Muscle layer of duodenum (tissue), 2 donors: ENCODE data around the gene MGARP.
"Not testable (repeated sequence)": the region's sequence is repeated elsewhere in the genome, so short reads cannot be mapped to it uniquely, and the experiment has no call there.

Experiments used
- H3K27ac ChIP-seq: one replicate; pipeline ENCODE4 v1.7.0; 2013; ENCODE audit warnings: mild to moderate bottlenecking, low read length
- H3K27me3 ChIP-seq: one replicate; pipeline ENCODE4 v1.7.0; 2013; ENCODE audit warnings: low read depth, mild to moderate bottlenecking, control low read depth, low read length
- H3K36me3 ChIP-seq, 2 donors: one replicate each; pipeline ENCODE4 v1.7.0; 2013; ENCODE audit warnings: low read length in 2 of 2, control low read depth in 1 of 2, mild to moderate bottlenecking in 1 of 2; ENCODE audit not compliant: insufficient read depth in 2 of 2, control insufficient read depth in 1 of 2
- H3K4me1 ChIP-seq, 2 donors: one replicate each; pipeline ENCODE4 v1.7.0; 2013; ENCODE audit warnings: low read length in 2 of 2, mild to moderate bottlenecking in 2 of 2, control low read depth in 1 of 2, moderate library complexity in 1 of 2; ENCODE audit not compliant: insufficient read depth in 2 of 2, control insufficient read depth in 1 of 2
- H3K4me3 ChIP-seq, 2 donors: one replicate each; pipeline ENCODE4 v1.7.0; 2013; ENCODE audit warnings: low read length in 2 of 2, low read depth in 1 of 2, mild to moderate bottlenecking in 1 of 2
- H3K9me3 ChIP-seq, 2 donors: one replicate each; pipeline ENCODE4 v1.7.0; 2013; ENCODE audit warnings: low read length in 2 of 2, control low read depth in 1 of 2, mild to moderate bottlenecking in 1 of 2; ENCODE audit not compliant: control insufficient read depth in 1 of 2
- donor health status: healthy.

The MGARP gene

DNA sequence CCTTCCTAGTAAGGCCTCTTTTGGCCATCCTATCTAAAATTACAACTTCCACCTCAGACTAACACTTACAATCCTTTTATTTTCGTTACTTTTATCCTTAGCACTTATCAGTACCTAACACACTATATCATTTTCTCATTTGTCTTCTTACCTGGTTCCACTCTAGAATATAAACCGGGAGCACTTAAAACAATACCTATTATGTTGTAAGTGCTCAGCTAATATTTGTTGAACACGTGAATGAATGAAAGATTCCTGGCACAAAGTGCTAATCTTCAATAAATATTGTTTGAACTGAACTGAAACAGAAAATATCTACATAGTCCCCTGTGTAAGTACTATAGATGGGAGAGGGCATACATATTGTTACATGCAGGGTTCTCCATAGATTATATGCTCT is 14.4 kb downstream of the MGARP start:
- no peaks in the 10 kb centered on the region for H3K36me3 ChIP-seq

DNA sequence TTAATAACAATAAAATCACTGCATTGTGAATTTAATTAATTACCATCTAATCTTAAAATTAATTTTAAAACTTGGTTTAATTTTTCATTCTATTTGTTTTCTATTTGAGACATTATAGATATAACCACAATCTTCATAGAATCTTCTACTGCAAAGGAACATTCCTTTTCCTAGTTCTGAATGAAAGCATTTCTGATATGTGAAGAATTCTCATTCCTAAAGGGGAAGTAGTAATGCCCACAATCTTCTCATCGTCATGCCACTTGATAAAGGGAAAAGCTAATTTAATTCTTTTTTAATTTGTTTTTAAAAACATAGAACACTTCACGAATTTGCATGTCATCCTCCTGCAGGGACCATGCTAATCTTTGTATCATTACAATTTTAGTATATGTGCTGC is 23.7 kb downstream of the MGARP start:
- Histone ChIP-seq H3K27ac (no peak overlapping the region), H3K27me3 (no peaks in the 10 kb centered on the region), H3K36me3 (no peaks in the 10 kb centered on the region), H3K4me3 (no peak overlapping the region), H3K4me1 (no peaks in the 10 kb centered on the region), H3K9me3 (no peaks in the 10 kb centered on the region)

More for the DNA sequence above, 14.4 kb downstream of the MGARP start:
- Histone ChIP-seq H3K4me3 (no peak overlapping the region), H3K27ac (no peak overlapping the region), H3K27me3 (no peaks in the 10 kb centered on the region), H3K9me3 (no peaks in the 10 kb centered on the region), H3K4me1 (no peaks in the 10 kb centered on the region)

GRCh38 chr4:139255581-139255980 is 24.4 kb downstream of the MGARP start:
- H3K27ac ChIP-seq, H3K36me3 ChIP-seq, H3K9me3 ChIP-seq, H3K4me3 ChIP-seq, H3K4me1 ChIP-seq, H3K27me3 ChIP-seq: not testable (repeated sequence)

DNA sequence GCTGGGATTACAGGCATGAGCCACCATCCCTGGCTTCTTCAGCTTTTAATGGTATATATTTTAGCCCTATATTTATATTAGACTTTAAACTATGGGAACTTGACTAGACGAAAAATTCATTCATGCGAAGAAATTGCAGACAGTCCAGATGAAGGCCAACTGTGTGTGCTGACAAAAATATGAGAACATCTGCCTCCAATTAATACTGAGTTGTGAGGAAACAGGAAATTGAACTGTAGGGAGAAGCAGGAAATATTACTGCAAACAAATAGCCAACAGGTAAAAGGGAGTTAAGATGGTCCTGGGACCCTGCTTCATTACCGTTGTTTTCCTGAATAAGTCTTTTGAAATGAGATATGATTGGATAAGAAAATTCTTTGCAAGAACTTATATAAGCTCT is 26.3 kb downstream of the MGARP start:
- Histone ChIP-seq H3K9me3 (no peaks in the 10 kb centered on the region), H3K27ac (no peak overlapping the region), H3K27me3 (no peaks in the 10 kb centered on the region), H3K4me3 (no peak overlapping the region), H3K36me3 (no peaks in the 10 kb centered on the region), H3K4me1 (no peaks in the 10 kb centered on the region)

DNA sequence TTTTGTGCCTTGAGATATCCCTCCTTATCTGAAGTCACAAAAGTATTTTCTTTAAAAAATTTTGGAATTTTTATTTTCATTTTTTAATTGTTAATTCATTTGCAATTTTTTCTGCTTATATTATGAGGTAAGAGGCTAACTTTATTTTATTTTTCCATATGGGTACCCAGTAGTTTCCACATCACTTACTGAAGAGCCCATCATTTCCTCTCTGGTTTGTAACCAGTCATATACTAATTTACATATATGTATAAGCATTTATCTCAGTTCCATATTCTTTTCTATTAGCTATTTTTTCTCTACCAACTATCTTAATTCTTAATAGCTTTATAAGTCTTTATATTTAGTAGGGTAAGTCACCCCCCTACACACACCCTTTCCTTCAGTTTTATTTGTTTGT is 27.0 kb downstream of the MGARP start:
- no peaks in the 10 kb centered on the region for H3K27me3 ChIP-seq
- no peaks in the 10 kb centered on the region for H3K9me3 ChIP-seq
- no peak overlapping the region for H3K27ac ChIP-seq
- H3K36me3 ChIP-seq, result no peaks in the 10 kb centered on the region
- H3K4me3 ChIP-seq, result no peak overlapping the region
- no peaks in the 10 kb centered on the region for H3K4me1 ChIP-seq

DNA sequence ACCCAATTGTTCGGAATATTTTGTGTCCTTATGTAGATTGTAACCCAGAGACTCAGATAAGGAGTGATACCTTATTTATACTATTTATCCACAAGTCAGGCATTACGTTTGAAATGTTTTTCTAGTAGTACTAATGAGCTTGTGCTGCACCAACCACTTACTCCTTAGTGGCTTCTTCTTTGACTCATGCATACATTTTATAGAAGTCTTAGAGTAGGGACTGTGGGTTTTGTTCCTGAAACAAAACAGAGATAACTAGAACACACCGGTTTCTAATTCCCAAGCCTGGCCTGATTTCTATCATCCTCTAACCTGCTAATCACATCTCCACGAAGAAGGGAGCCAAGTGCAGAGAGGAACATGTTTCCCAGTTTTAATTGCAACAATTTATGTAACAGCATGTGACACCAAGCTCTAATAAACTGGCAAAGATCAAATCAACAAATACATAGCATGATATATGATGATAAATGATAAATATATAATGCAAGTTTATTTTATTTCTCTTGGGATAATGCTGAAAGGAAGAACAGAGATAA is 32.3 kb downstream of the MGARP start:
- Histone ChIP-seq H3K36me3 (no peaks in the 10 kb centered on the region), H3K4me3 (no peak overlapping the region), H3K4me1 (no peaks in the 10 kb centered on the region), H3K27me3 (no peaks in the 10 kb centered on the region), H3K9me3 (no peaks in the 10 kb centered on the region), H3K27ac (no peak overlapping the region)

- H3K9me3 ChIP-seq, result no peaks in the 10 kb centered on the region
- no peaks in the 10 kb centered on the region for H3K36me3 ChIP-seq
- no peak overlapping the region for H3K4me3 ChIP-seq
- H3K27ac ChIP-seq, result no peak overlapping the region
- H3K4me1 ChIP-seq, result peaks cover 0 to 4% of the 10 kb centered on the region in 2 donors
- no peaks in the 10 kb centered on the region for H3K27me3 ChIP-seq
Observed at GRCh38 chr4:139247241-139247640, 32.8 kb downstream of the MGARP start.

- no peaks in the 10 kb centered on the region for H3K27me3 ChIP-seq
Observed at GRCh38 chr4:139246166-139246565, 33.9 kb downstream of the MGARP start.

GRCh38 chr4:139245590-139245989 is 34.4 kb downstream of the MGARP start:
- no peaks in the 10 kb centered on the region for H3K27me3 ChIP-seq
- no peak overlapping the region for H3K4me3 ChIP-seq
- no peaks in the 10 kb centered on the region for H3K36me3 ChIP-seq
- no peaks in the 10 kb centered on the region for H3K9me3 ChIP-seq
- H3K27ac ChIP-seq, result no peak overlapping the region
- peaks cover 0 to 4% of the 10 kb centered on the region in 2 donors for H3K4me1 ChIP-seq

More at GRCh38 chr4:139246166-139246565, 33.9 kb downstream of the MGARP start:
- H3K36me3 ChIP-seq, result no peaks in the 10 kb centered on the region
- H3K27ac ChIP-seq, result no peak overlapping the region
- H3K4me3 ChIP-seq, result no peak overlapping the region
- no peaks in the 10 kb centered on the region for H3K9me3 ChIP-seq
- H3K4me1 ChIP-seq, result peaks cover 0 to 4% of the 10 kb centered on the region in 2 donors

- Histone ChIP-seq H3K27ac (no peak overlapping the region), H3K4me3 (no peak overlapping the region), H3K27me3 (no peaks in the 10 kb centered on the region), H3K4me1 (peaks cover 0 to 4% of the 10 kb centered on the region in 2 donors), H3K9me3 (peaks cover 0 to 3% of the 10 kb centered on the region in 2 donors), H3K36me3 (no peaks in the 10 kb centered on the region)
Observed at GRCh38 chr4:139243448-139244365, 36.3 kb downstream of the MGARP start.

DNA sequence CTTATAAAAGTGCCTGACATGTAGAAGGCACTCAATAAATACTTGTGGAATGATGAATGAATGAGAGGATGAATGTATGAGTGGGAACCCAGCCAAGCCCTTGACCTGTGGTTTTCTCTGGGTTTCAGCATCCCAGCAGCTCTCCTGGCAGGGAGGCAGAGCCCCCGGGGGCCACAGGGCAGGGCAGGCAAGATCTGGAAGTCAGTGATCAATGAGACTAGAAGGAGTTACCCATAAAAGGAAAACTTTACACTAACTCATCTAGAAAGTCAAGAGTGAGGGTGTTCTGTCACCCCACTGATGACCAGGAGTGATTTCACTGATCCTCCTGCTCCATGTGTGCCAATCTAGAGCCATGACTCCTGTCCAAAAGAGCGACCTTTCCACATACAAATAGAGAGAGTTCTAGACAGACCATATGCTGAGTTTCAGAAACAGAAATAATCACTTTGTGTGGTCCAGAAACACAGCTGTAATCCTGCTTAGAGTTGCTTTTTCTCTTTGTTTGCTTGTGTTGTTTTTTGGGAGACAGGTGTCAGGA is 37.4 kb downstream of the MGARP start:
- H3K27ac ChIP-seq, result no peak overlapping the region
- H3K4me3 ChIP-seq, result no peak overlapping the region
- H3K27me3 ChIP-seq, result no peaks in the 10 kb centered on the region
- peaks cover 0 to 3% of the 10 kb centered on the region in 2 donors for H3K9me3 ChIP-seq
- no peaks in the 10 kb centered on the region for H3K36me3 ChIP-seq
- peaks cover 0 to 4% of the 10 kb centered on the region in 2 donors for H3K4me1 ChIP-seq
